Fibroblast of peridontal ligament (primary cell): ENCODE data around the gene TGM4.
A peak's percentile ranks its signal among the peaks of the same experiment; 100 is the strongest.
"Not testable (repeated sequence)": the region's sequence is repeated elsewhere in the genome, so short reads cannot be mapped to it uniquely, and the experiment has no call there.

Source experiments
- DNase-seq: peaks from one replicate; pipeline ENCODE4 v3.0.0-alpha.2; 2010; ENCODE audit errors: extremely low read depth

TGM4 gene

GRCh38 chr3:44874308-44874707 lies at the start of gene TGM4:
TGM4 (plus strand) TSS chr3:44874608; CDS start chr3:44874679, 71 bp downstream.
- no peak for DNase-seq

GRCh38 chr3:44825264-44825925 lies 49.0 kb upstream of the TGM4 start:
- DNase-seq: peak; percentile 30

GRCh38 chr3:44827196-44827595 lies 47.2 kb upstream of the TGM4 start:
- no peak for DNase-seq

GRCh38 chr3:44831232-44831631 lies 43.2 kb upstream of the TGM4 start:
- DNase-seq: no peak

GRCh38 chr3:44832032-44832431 lies 42.4 kb upstream of the TGM4 start:
- no peak for DNase-seq

GRCh38 chr3:44832965-44833364 lies 41.4 kb upstream of the TGM4 start:
- no peak for DNase-seq

GRCh38 chr3:44833394-44833793 lies 41.0 kb upstream of the TGM4 start:
- DNase-seq: no peak

- DNase-seq: no peak
Measured at GRCh38 chr3:44835684-44836083, 38.7 kb upstream of the TGM4 start.

GRCh38 chr3:44842376-44842775 lies 32.0 kb upstream of the TGM4 start:
- no peak for DNase-seq

- DNase-seq: peak; percentile 41
Measured at GRCh38 chr3:44845528-44846520, 28.6 kb upstream of the TGM4 start.

- no peak for DNase-seq
Measured at GRCh38 chr3:44848634-44849033, 25.8 kb upstream of the TGM4 start.

GRCh38 chr3:44856663-44857062 lies 17.7 kb upstream of the TGM4 start:
- DNase-seq: not testable (repeated sequence)

- no peak for DNase-seq
Measured at GRCh38 chr3:44860117-44860516, 14.3 kb upstream of the TGM4 start.

- peak; percentile 89 for DNase-seq
Measured at GRCh38 chr3:44861412-44862225, 12.8 kb upstream of the TGM4 start, which contains the start of gene TMEM42. TMEM42 (plus strand) TSS chr3:44861912; CDS start chr3:44861925, 13 bp downstream.

GRCh38 chr3:44862226-44862637 lies 12.2 kb upstream of the TGM4 start:
- peak; percentile 33 for DNase-seq

- peak; percentile 51 for DNase-seq
Measured at GRCh38 chr3:44865272-44866035, 9.0 kb upstream of the TGM4 start.

GRCh38 chr3:44867421-44868111 lies 6.8 kb upstream of the TGM4 start:
- no peak for DNase-seq

GRCh38 chr3:44870375-44871061 lies 3.9 kb upstream of the TGM4 start:
- no peak for DNase-seq

GRCh38 chr3:44875596-44875995 lies 1.2 kb downstream of the TGM4 start:
- DNase-seq: no peak

- no peak for DNase-seq
Measured at GRCh38 chr3:44877333-44877732, 2.9 kb downstream of the TGM4 start.
